Sciatic nerve (tissue), 2 donors: Measurements from ENCODE around the gene SLC36A2. TPM values are rescaled to one million over a fixed set of nuclear protein-coding genes. Genes with fewer than 3 reads are reported as not detected.
"Not testable (repeated sequence)": the region's sequence is repeated elsewhere in the genome, so short reads cannot be mapped to it uniquely, and the experiment has no call there.

Source experiments
- ATAC-seq: fragments of 200-7000 bp; cut with Tn5 transposase; one replicate; pipeline ENCODE4 v1.9.1; 2020; ENCODE audit warnings: mild to moderate bottlenecking, moderate library complexity
- DNase-seq: peaks from one replicate; pipeline ENCODE4 v3.0.0-alpha.2; 2020; ENCODE audit warnings: low spot score
- intact Hi-C: fragments of 100-400 bp; cut with DNase I; formaldehyde crosslinking; loops from one replicate; pipeline ENCODE4 v1.14.2; 2022
- total RNA-seq: library from RNA; stranded (reverse); fragmentation: NEBNext Ultra II Directional; extraction: Animal tissue kit (Norgen Biotek cat#: 25700); gene quantifications from one replicate; pipeline ENCODE4 v1.2.1, GENCODE V29; 2021
- donor health status: DM: no; HTN: no; CAD: no.
- donor health status: DM: no; HTN: no; CAD: no.

Gene SLC36A2
- 30.2 TPM for total RNA-seq

DNA sequence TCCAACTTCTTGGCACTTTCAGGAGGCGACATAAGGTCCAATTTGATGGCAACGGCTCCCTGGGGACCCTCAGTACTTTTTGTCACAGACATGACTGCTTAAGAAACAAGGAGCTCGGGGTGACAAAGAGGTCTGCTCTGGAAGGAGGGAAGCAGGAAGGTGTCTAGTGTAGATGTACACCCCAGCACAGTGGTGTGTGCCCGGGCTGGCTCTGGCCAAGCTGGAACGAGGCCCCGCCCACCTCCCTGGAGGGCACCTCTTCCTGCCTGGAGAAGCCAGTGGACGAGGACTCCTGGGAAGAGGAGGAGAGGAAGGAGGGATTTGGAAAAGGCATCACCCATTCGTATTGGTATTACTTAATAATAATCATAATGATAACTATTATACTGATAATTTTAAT is at the start of gene SLC36A2:
Gene SLC36A2, minus strand, starts transcription at position 191 of the 400 bp plus-strand sequence. Its CDS starts 99 bp downstream, at position 92.
- no peak for DNase-seq
- intact Hi-C loops, result no loop called here
- peak; percentile 46 for ATAC-seq

DNA sequence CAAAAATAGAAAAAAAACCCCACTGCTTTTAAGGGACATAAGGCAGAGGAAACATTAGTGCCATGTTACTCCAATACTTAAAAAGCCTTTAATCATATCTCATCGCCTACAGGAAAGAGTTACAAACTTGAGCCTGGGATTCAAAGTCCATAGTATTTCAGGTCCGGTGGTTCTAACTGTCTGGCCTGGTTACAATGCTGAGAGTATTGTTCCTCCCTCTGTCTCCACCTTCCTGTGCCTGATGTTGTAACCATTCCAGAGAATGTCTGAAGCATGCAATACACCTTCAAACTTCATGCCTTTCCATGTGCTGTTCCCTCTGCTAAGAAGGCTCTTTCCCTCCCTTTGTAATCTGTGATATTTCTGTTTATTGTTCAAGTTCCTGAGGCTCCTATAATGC is 41.6 kb upstream of the SLC36A2 start:
- DNase-seq (no peak), ATAC-seq (no peak)
- intact Hi-C loops, result no loop called here

DNA sequence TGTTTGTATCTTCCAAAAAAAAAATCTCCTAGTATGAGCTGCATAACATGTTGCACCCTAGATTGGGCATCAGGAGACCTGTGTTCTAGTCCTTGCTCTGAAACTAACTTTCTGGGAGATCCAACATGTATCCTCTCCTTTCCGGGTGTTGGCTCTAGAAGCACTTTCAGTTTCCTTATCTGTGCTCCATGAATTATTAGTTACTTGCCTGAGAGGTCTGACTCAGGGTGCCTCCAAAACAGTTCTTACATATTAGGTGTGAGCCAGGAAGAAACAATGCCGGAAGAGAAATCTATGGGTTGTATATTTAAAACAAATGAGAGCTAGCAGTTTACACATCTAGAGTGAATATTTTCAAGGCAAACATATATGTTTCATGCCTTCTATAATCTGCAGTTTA is 36.7 kb upstream of the SLC36A2 start:
- intact Hi-C loops, result no loop called here
- ATAC-seq (no peak), DNase-seq (no peak)

- no peak for ATAC-seq
- no peak for DNase-seq
- intact Hi-C loops, result loop anchor here (1.0 kb wide), 1 partner anchor 29 kb away; no protein-coding TSS in a partner anchor
Observed at GRCh38 chr5:151383011-151383410, 35.7 kb upstream of the SLC36A2 start.

DNA sequence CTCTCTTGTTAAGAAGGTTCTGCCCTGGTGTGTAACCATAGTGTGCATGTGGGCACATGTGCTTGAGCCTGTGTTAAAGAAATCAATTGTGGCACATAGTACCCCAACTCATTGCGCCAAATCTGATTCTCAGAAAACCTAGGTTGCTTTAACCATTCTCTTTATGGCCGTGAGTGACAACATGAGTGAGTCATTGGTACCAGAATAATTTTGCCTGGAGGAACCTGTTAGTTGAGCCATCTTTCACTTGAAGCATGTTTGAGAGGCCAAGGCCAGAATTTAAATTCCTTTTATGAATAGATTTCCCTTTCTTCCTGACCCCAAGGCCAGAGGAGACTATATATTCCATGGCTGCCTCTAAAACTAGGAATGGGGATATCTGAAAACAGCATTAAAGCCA is 35.2 kb upstream of the SLC36A2 start:
- ATAC-seq, result no peak
- DNase-seq, result no peak
- intact Hi-C loops, result no loop called here

GRCh38 chr5:151381899-151382298 is 34.5 kb upstream of the SLC36A2 start:
- no peak for ATAC-seq
- intact Hi-C loops, result no loop called here

GRCh38 chr5:151378616-151379015 is 31.3 kb upstream of the SLC36A2 start:
- no peak for ATAC-seq
- no peak for DNase-seq
- intact Hi-C loops, result no loop called here

More at GRCh38 chr5:151381899-151382298, 34.5 kb upstream of the SLC36A2 start:
- no peak for DNase-seq

- intact Hi-C loops, result no loop called here
- DNase-seq, result no peak
- no peak for ATAC-seq
Observed at GRCh38 chr5:151374539-151374938, 27.2 kb upstream of the SLC36A2 start.

GRCh38 chr5:151367038-151367437 is 19.7 kb upstream of the SLC36A2 start:
- DNase-seq, intact Hi-C loops, ATAC-seq: not testable (repeated sequence)

DNA sequence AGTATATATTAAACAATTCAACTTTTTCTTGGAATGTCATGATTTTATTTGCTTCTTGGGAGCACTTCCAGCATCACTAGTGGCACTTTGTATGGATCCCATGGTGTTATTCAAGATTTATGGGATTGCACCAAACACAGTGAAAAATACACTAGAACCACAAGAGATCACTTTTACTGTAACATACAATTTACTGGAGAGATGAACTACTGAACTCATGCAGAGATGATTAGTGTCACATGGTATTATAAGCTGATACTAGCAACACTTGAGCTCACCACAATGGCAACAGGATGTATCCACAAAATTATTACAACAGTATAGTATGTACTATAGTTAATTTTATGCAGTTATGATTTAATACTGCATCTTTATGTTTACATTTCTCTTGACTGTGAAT is 16.3 kb upstream of the SLC36A2 start:
- DNase-seq, result no peak
- intact Hi-C loops, result loop anchor here (5.0 kb wide), 1 partner anchor 1059 kb away; no protein-coding TSS in a partner anchor
- ATAC-seq, result no peak

GRCh38 chr5:151362970-151363369 is 15.6 kb upstream of the SLC36A2 start:
- intact Hi-C loops, result loop anchor here (5.0 kb wide), 1 partner anchor 1059 kb away; no protein-coding TSS in a partner anchor
- ATAC-seq (no peak), DNase-seq (no peak)

- intact Hi-C loops, result loop anchor here (5.0 kb wide), 1 partner anchor 1173 kb away; no protein-coding TSS in a partner anchor
- ATAC-seq (no peak), DNase-seq (no peak)
Observed at GRCh38 chr5:151359391-151359790, 12.0 kb upstream of the SLC36A2 start.

DNA sequence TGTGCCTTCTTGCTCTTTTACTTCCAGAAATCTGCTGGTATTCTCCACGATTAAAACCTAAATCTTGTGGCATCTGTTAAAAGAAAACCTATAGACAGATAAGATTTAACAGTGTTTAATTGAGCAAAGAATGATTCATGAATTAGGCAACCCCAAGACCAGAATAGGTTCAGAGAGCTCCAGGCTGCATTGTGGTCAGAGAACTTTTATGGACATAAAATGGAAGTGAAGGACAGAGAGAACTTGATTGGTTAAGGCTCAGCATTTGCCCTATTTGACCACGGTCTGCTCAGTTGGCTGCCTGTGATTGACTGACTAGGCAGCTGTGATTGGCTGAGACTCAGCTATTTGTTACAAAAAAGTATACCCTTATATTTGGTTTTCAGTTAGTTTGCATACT is 10.4 kb upstream of the SLC36A2 start:
- DNase-seq (no peak), ATAC-seq (no peak)
- intact Hi-C loops, result loop anchor here (5.0 kb wide), 1 partner anchor 1175 kb away; no protein-coding TSS in a partner anchor

DNA sequence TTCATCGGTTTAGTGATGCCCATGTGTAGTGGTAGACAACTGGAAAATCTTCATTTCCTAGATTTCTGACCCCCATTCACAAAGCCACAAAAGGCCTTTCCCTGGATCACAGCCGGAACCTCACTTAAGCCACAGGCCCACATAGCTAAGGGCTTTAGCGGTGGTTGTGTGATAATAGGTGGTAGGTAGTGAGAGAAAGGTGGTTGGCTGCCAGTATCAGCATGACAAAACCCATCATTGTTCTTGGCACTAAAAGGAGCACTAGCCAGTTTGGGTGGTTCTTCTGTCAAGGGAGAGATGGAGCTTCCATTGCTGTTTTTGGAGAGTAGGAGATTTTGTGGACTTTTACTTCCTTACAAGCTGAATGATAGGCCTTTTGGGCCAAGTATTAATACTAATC is 9.7 kb upstream of the SLC36A2 start:
- DNase-seq, result no peak

DNA sequence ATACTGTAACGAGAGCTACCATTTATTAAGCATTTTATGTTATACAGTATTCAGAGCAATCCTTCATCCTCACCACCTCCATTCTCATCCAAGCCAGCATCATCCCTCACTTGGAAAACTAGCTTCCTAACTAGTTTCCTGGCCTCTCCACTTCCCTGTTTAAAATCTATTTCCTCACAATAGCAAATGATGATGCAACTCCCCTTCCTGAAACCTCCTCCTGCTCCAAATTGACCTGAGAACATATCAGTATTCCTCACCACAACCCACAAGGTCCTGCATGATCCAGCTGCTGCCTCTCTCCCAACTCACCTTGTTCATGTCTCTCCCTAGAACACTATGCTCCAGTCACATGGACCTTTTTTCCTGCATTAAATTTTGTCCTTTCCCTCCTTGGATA is 4.3 kb upstream of the SLC36A2 start:
- no peak for ATAC-seq
- no peak for DNase-seq
- intact Hi-C loops, result no loop called here

More for the DNA sequence above, 9.7 kb upstream of the SLC36A2 start:
- ATAC-seq, result no peak
- intact Hi-C loops, result loop anchor here (5.0 kb wide), 1 partner anchor 1175 kb away; no protein-coding TSS in a partner anchor

DNA sequence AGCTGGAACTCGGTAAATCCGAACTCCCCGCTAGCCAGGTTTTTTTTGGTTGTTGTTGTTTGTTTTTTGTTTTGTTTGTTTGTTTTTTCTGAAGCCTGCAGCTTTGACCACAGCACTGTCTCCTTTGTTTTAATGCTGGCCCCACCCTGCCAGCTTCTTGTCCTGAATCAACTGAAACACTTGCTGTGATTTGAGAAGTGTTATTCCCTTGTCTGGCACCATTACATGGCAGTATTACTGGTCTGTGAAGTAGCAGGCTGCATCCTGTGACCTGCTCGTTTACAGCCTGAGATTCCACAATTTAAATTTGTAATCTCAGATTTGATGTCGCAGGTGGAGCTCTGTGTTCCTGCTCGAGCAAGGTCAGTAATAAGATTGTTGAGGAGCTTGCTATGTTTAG is 1.4 kb upstream of the SLC36A2 start:
- ATAC-seq, result no peak
- DNase-seq, result no peak
- intact Hi-C loops, result no loop called here

GRCh38 chr5:151345808-151346478 is 1.4 kb downstream of the SLC36A2 start:
- DNase-seq, result no peak
- ATAC-seq, result no peak
- intact Hi-C loops, result no loop called here

DNA sequence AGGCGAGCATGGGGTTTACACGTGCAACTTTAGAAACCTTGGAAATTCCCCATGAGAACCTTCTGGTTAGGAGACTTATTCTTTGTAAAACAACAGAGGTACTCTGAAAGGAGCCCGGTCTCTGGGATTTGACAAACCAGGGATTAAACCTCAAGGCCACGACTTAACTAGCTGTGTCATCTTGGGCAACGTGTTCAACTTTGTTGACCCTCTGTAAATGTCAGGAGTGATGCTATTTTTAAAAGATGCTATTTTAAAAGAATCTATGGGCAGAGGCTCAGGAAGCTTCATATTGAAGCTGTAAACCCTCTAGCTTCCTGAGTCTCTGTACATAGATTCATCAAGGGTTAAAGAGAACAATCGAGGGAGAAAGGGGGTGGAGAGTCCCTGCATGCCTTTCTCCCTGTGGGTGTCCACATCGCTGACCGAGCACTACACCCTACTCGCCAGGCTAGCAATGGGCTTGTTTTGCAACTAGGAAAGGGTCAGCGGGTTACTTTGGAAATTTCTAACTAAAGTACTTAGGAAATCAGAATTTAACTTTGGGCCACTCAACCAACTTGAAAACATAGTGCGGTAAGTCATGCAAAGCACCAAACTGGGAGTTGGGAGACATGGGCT is 2.1 kb downstream of the SLC36A2 start:
- peak; percentile 52 for ATAC-seq
- DNase-seq, result no peak
- intact Hi-C loops, result no loop called here

DNA sequence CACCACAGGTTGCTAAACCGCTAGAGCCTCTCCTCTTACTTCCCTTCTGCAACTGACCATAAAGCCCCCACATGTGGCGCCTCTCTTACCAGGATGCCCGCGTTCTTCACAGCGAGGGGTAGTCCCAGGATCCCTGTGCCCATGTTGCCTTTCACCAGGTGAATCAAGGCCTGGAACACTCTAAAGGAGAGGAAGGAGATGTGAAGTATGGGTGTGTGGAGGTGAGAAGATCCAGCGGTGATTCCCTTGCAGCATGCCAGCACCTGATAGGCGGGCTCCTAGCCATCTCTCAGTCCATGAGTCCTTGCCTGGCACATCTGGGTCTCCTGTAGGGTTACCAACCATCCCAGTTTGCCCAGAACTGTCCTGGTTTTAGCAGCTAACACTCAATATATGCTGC is 3.3 kb downstream of the SLC36A2 start:
- intact Hi-C loops, result no loop called here
- ATAC-seq (no peak), DNase-seq (no peak)

- intact Hi-C loops, result no loop called here
- DNase-seq, result no peak
- ATAC-seq, result no peak
Observed at GRCh38 chr5:151340004-151340403, 7.4 kb downstream of the SLC36A2 start.
